ENCODE measurements around the gene MTSS2.

DNA sequence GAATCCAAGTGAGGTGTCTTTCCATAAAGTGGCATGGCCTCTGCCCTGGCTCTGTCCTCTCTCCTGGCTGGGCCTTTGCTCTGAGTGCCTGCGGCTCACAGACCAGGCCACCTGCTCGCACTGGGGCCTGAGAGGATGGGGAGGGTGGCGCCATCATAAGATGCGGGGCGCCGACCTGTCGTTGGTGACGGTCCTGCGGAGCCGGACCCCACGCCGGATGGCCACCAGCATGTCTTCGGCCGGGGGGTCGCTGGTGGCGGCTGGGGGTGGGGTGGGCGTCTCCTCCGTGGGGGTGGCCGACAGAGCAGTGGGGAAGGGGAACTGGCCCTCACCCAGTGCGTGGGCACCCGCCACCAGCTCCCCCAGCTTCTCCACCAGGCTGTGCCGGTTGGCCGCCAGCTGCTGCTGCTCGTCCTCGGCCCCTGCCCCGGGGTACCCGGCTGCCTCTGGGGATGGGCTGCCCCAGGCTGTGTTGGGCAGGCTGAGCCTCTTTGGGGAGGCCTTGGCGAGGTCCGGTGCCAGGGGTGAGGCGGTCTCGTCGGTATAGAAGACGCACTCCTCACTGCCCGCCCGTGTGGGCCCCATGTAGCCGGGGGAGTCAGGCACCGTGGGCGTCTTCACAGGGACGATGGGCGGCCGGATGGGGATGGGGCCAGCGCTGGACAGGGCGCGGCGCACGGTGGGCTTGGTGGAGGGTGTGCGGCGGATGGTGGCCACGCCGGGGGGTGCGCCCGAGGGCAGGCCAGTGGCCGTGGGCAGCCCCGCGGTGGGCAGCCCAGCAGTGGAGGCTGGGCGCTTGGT, 22.1 kb downstream of the MTSS2 start:
- no peak for TF ChIP-seq EZH2phosphoT487 (IDR thresholded peaks at IDR 0.05; ENCODE audit: borderline replicate concordance, low read depth)
- no peak for TF ChIP-seq GABPA (IDR thresholded peaks at IDR 0.05; ENCODE audit: low read depth)
- TF ChIP-seq JUND (IDR thresholded peaks at IDR 0.05) = no peak
- no peak for TF ChIP-seq SIN3A (IDR thresholded peaks at IDR 0.05; ENCODE audit: borderline replicate concordance, low read depth, low read length)
- no peak for TF ChIP-seq MXI1 (IDR thresholded peaks at IDR 0.05; ENCODE audit: low read depth, low read length)
- TF ChIP-seq FOXM1 (IDR thresholded peaks at IDR 0.05; ENCODE audit: low read depth) = no peak
- TF ChIP-seq, protein P1, sequence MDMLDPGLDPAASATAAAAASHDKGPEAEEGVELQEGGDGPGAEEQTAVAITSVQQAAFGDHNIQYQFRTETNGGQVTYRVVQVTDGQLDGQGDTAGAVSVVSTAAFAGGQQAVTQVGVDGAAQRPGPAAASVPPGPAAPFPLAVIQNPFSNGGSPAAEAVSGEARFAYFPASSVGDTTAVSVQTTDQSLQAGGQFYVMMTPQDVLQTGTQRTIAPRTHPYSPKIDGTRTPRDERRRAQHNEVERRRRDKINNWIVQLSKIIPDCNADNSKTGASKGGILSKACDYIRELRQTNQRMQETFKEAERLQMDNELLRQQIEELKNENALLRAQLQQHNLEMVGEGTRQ (IDR thresholded peaks at IDR 0.05; ENCODE audit: borderline replicate concordance, low read depth, low read length) = no peak
- TF ChIP-seq, protein P2, sequence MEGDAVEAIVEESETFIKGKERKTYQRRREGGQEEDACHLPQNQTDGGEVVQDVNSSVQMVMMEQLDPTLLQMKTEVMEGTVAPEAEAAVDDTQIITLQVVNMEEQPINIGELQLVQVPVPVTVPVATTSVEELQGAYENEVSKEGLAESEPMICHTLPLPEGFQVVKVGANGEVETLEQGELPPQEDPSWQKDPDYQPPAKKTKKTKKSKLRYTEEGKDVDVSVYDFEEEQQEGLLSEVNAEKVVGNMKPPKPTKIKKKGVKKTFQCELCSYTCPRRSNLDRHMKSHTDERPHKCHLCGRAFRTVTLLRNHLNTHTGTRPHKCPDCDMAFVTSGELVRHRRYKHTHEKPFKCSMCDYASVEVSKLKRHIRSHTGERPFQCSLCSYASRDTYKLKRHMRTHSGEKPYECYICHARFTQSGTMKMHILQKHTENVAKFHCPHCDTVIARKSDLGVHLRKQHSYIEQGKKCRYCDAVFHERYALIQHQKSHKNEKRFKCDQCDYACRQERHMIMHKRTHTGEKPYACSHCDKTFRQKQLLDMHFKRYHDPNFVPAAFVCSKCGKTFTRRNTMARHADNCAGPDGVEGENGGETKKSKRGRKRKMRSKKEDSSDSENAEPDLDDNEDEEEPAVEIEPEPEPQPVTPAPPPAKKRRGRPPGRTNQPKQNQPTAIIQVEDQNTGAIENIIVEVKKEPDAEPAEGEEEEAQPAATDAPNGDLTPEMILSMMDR (IDR thresholded peaks at IDR 0.05) = no peak
- TF ChIP-seq, protein P3, sequence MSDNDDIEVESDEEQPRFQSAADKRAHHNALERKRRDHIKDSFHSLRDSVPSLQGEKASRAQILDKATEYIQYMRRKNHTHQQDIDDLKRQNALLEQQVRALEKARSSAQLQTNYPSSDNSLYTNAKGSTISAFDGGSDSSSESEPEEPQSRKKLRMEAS (IDR thresholded peaks at IDR 0.05; ENCODE audit: low read depth) = no peak
